Endodermal cell (in vitro differentiated cells): ENCODE results near the gene SESN1. TPM values are rescaled to one million over a fixed set of nuclear protein-coding genes. Genes with fewer than 3 reads are reported as not detected.

Source experiments
- DNase-seq: peaks from one replicate; pipeline ENCODE4 v3.0.0-alpha.2; 2017
- H3K27ac ChIP-seq: 2 replicates; pipeline ENCODE4 v1.5.1; 2013; ENCODE audit warnings: mild to moderate bottlenecking, low read depth, low read length, moderate library complexity
- H3K27me3 ChIP-seq: 2 replicates; pipeline ENCODE4 v1.6.1; 2013; ENCODE audit warnings: mild to moderate bottlenecking, low read length, moderate library complexity; ENCODE audit not compliant: insufficient read depth, control insufficient read depth, poor library complexity, severe bottlenecking
- H3K36me3 ChIP-seq: 2 replicates; pipeline ENCODE4 v1.7.0; 2013; ENCODE audit warnings: mild to moderate bottlenecking, low read length, moderate library complexity; ENCODE audit not compliant: control insufficient read depth, insufficient read depth
- H3K4me1 ChIP-seq: one replicate; pipeline ENCODE4 v1.7.0; 2013; ENCODE audit warnings: low read length; ENCODE audit not compliant: control insufficient read depth, insufficient read depth
- H3K4me3 ChIP-seq: 2 replicates; pipeline ENCODE4 v1.5.1; 2013; ENCODE audit warnings: mild to moderate bottlenecking, low read length, moderate library complexity
- H3K9ac ChIP-seq: 2 replicates; pipeline ENCODE4 v1.6.1; 2013; ENCODE audit warnings: mild to moderate bottlenecking, low read length, moderate library complexity; ENCODE audit not compliant: poor library complexity, severe bottlenecking; ENCODE audit errors: extremely low read depth
- H3K9me3 ChIP-seq: 2 replicates; pipeline ENCODE4 v1.6.1; 2013; ENCODE audit warnings: mild to moderate bottlenecking, low read length, moderate library complexity; ENCODE audit not compliant: control insufficient read depth
- H3K27ac Mint-ChIP-seq: 2 replicates; pipeline ENCODE4 v1.8.0; 2020; ENCODE audit warnings: mixed read lengths
- H3K27me3 Mint-ChIP-seq: 2 replicates; pipeline ENCODE4 v1.8.0; 2021; ENCODE audit warnings: mild to moderate bottlenecking, mixed read lengths; ENCODE audit not compliant: insufficient read depth
- H3K36me3 Mint-ChIP-seq: 2 replicates; pipeline ENCODE4 v1.8.0; 2020; ENCODE audit warnings: low read depth, mixed read lengths
- H3K4me1 Mint-ChIP-seq: 2 replicates; pipeline ENCODE4 v1.8.0; 2020; ENCODE audit warnings: mixed read lengths
- H3K4me3 Mint-ChIP-seq: 2 replicates; pipeline ENCODE4 v1.8.0; 2020; ENCODE audit warnings: mild to moderate bottlenecking, moderate library complexity, mixed read lengths
- H3K9me3 Mint-ChIP-seq: 2 replicates; pipeline ENCODE4 v1.8.0; 2020; ENCODE audit warnings: mild to moderate bottlenecking, mixed read lengths
- WGBS, 2 experiments: methylation state at CpG; one replicate each; pipeline versions ENCODE4 v1.1.5 to v1.1.7; 2013; ENCODE audit warnings: missing lambda C conversion rate in 2 of 2, mixed read lengths in 1 of 2; ENCODE audit not compliant: insufficient coverage in 1 of 2, insufficient read length in 1 of 2; 5-methylcytosine and 5-hydroxymethylcytosine counted together
- total RNA-seq, 2 donors: library from RNA; stranded (reverse); fragmentation: NEBNext Ultra II Directional in 1 of 2; extraction: Animal tissue kit (Norgen Biotek cat#: 25700) in 1 of 2; gene quantifications; 2 replicates in 1 of 2; 3 replicates in 1 of 2; pipeline ENCODE4 v1.2.1, GENCODE V29; 2021
- TF ChIP-seq, protein P1 (sequence below): fragments of 200-600 bp; sonication (generic); conservative IDR thresholded peaks from 2 replicates; pipeline ENCODE4 v1.5.0; 2021; ENCODE audit warnings: antibody characterized with exemption, mild to moderate bottlenecking

SESN1 gene
- total RNA-seq, 2 donors from 2014 or later, result 7.5 to 13.1 TPM

DNA sequence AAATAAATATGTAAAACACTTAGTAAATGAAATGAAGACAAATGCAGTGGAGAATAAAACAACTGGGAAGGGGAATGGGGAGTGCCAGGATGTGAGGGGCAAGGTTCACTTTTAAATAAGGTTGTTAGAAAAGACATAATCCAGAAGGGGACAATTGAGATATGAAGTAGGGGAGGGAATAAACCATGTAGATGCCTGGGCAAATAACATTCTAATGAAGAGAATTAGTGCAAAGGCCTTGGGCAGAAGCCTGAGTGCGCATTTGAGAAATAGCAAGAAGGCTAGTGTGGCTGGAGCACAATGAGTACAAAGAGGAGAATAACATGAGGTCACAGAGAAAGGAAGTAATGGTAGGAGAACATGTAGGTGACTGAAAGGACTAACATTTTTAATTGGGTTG lies 3.0 kb upstream of the SESN1 start:
- no peak overlapping the region for H3K4me3 Mint-ChIP-seq
- 92 to 94% methylated on average over 1 of the region's 1 CpG for WGBS, 2 experiments
- DNase-seq, result no peak

DNA sequence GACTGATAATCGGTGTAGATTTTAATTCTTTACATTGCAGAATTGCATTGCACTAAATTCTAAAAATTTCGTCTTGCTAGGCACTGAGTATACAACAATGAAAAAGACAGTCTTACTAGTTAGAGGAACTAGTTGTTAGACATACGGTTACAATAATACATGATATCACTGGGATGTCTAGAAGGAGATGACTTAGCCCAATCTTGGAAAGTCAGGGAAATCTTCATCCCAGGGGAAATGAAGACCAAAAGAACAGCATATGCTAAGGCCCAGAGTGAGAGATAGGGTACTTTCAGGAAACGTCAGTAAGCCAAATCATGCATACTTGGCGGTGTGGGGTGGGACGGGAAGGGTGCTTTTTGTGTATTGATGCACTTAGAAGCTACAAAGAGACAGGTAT lies 1.6 kb upstream of the SESN1 start:
- Histone ChIP-seq H3K9ac (peak overlapping the region; percentile 85), H3K4me1 (peaks cover 5% of the 10 kb centered on the region), H3K27ac (no peak overlapping the region), H3K36me3 (no peaks in the 10 kb centered on the region), H3K9me3 (no peaks in the 10 kb centered on the region), H3K27me3 (no peaks in the 10 kb centered on the region), H3K4me3 (peak overlapping the region; percentile 92)
- H3K36me3 Mint-ChIP-seq, result no peaks in the 10 kb centered on the region
- peak overlapping the region; percentile 80 for H3K4me3 Mint-ChIP-seq
- no peaks in the 10 kb centered on the region for H3K27me3 Mint-ChIP-seq
- H3K27ac Mint-ChIP-seq, result no peak overlapping the region
- WGBS, 2 experiments, result 85 to 87% methylated on average over 6 of the region's 6 CpGs
- H3K4me1 Mint-ChIP-seq, result peaks cover 15% of the 10 kb centered on the region
- TF ChIP-seq, protein P1, sequence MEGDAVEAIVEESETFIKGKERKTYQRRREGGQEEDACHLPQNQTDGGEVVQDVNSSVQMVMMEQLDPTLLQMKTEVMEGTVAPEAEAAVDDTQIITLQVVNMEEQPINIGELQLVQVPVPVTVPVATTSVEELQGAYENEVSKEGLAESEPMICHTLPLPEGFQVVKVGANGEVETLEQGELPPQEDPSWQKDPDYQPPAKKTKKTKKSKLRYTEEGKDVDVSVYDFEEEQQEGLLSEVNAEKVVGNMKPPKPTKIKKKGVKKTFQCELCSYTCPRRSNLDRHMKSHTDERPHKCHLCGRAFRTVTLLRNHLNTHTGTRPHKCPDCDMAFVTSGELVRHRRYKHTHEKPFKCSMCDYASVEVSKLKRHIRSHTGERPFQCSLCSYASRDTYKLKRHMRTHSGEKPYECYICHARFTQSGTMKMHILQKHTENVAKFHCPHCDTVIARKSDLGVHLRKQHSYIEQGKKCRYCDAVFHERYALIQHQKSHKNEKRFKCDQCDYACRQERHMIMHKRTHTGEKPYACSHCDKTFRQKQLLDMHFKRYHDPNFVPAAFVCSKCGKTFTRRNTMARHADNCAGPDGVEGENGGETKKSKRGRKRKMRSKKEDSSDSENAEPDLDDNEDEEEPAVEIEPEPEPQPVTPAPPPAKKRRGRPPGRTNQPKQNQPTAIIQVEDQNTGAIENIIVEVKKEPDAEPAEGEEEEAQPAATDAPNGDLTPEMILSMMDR, result no peak
- H3K9me3 Mint-ChIP-seq, result no peaks in the 10 kb centered on the region
- DNase-seq, result no peak

More for the DNA sequence above, 3.0 kb upstream of the SESN1 start:
- H3K9ac ChIP-seq, result no peak overlapping the region
- H3K27me3 Mint-ChIP-seq, result no peaks in the 10 kb centered on the region
- H3K4me1 ChIP-seq, result peaks cover 5% of the 10 kb centered on the region
- H3K27ac ChIP-seq, result no peak overlapping the region
- no peaks in the 10 kb centered on the region for H3K9me3 ChIP-seq
- H3K4me1 Mint-ChIP-seq, result peaks cover 10% of the 10 kb centered on the region
- no peak overlapping the region for H3K4me3 ChIP-seq
- no peaks in the 10 kb centered on the region for H3K9me3 Mint-ChIP-seq
- no peaks in the 10 kb centered on the region for H3K27me3 ChIP-seq
- H3K27ac Mint-ChIP-seq, result no peak overlapping the region
- TF ChIP-seq, protein P1, result no peak
- no peaks in the 10 kb centered on the region for H3K36me3 Mint-ChIP-seq
- no peaks in the 10 kb centered on the region for H3K36me3 ChIP-seq

DNA sequence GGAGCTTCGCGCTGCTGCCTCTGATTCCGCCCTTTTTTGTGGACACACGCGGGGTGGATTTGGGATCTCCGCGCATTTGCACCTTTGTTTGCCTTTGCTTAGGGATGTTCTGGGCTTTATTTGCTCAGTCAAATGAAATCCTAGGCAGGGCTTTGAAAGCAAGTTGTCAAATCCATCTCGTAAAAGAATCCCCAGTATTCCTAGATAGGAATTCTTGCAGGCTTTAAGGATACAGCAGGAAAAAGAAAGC lies 1.1 kb upstream of the SESN1 start:
- H3K4me3 ChIP-seq, result peak overlapping the region; percentile 92
- peak overlapping the region; percentile 80 for H3K4me3 Mint-ChIP-seq
- H3K9me3 ChIP-seq, result no peaks in the 10 kb centered on the region
- H3K27ac ChIP-seq, result peak overlapping the region; percentile 98
- WGBS, 2 experiments, result 6 to 15% methylated on average over 4 to 8 of the region's 8 CpGs
- H3K36me3 Mint-ChIP-seq, result no peaks in the 10 kb centered on the region
- peak overlapping the region; percentile 85 for H3K9ac ChIP-seq
- no peaks in the 10 kb centered on the region for H3K36me3 ChIP-seq
- H3K4me1 Mint-ChIP-seq, result peaks cover 15% of the 10 kb centered on the region
- H3K4me1 ChIP-seq, result peaks cover 5% of the 10 kb centered on the region
- H3K27me3 ChIP-seq, result no peaks in the 10 kb centered on the region
- TF ChIP-seq, protein P1, result no peak
- DNase-seq, result no peak
- H3K27ac Mint-ChIP-seq, result peak overlapping the region; percentile 99
- H3K27me3 Mint-ChIP-seq, result no peaks in the 10 kb centered on the region
- H3K9me3 Mint-ChIP-seq, result no peaks in the 10 kb centered on the region
